Nephron (organoid): ENCODE measurements around the gene MCL1.
A peak's percentile ranks its signal among the peaks of the same experiment; 100 is the strongest.
"Not testable (repeated sequence)": the region's sequence is repeated elsewhere in the genome, so short reads cannot be mapped to it uniquely, and the experiment has no call there.

Experiments used
- H3K27ac Mint-ChIP-seq, 3 experiments: 2 replicates each; pipeline ENCODE4 v1.8.0; 2020; ENCODE audit warnings: mixed read lengths in 3 of 3, mild to moderate bottlenecking in 2 of 3, moderate library complexity in 1 of 3
- H3K27me3 Mint-ChIP-seq: 2 replicates; pipeline ENCODE4 v1.8.0; 2021; ENCODE audit warnings: low read depth, mild to moderate bottlenecking, moderate library complexity, mixed read lengths
- H3K36me3 Mint-ChIP-seq: 2 replicates; pipeline ENCODE4 v1.8.0; 2020; ENCODE audit warnings: low read depth, mixed read lengths
- H3K4me1 Mint-ChIP-seq: 2 replicates; pipeline ENCODE4 v1.8.0; 2020; ENCODE audit warnings: mixed read lengths
- H3K4me3 Mint-ChIP-seq, 3 experiments: 2 replicates each; pipeline ENCODE4 v1.8.0; 2020; ENCODE audit warnings: mild to moderate bottlenecking in 3 of 3, mixed read lengths in 3 of 3, moderate library complexity in 2 of 3
- H3K9me3 Mint-ChIP-seq: 2 replicates; pipeline ENCODE4 v1.8.0; 2020; ENCODE audit warnings: mixed read lengths
- TF ChIP-seq, protein P1 (sequence below), 3 experiments: fragments of 200-600 bp; sonication (generic); IDR thresholded peaks; one replicate each; pipeline ENCODE4 v1.5.0; 2021; ENCODE audit warnings: antibody characterized with exemption in 3 of 3; ENCODE audit not compliant: unreplicated experiment in 3 of 3

The MCL1 gene

GRCh38 chr1:150582371-150582770 lies 3.0 kb upstream of the MCL1 start:
- peaks cover 25% of the 10 kb centered on the region for H3K36me3 Mint-ChIP-seq
- peaks cover 17% of the 10 kb centered on the region for H3K4me1 Mint-ChIP-seq
- H3K4me3 Mint-ChIP-seq: no peak overlapping the region
- TF ChIP-seq, protein P1, sequence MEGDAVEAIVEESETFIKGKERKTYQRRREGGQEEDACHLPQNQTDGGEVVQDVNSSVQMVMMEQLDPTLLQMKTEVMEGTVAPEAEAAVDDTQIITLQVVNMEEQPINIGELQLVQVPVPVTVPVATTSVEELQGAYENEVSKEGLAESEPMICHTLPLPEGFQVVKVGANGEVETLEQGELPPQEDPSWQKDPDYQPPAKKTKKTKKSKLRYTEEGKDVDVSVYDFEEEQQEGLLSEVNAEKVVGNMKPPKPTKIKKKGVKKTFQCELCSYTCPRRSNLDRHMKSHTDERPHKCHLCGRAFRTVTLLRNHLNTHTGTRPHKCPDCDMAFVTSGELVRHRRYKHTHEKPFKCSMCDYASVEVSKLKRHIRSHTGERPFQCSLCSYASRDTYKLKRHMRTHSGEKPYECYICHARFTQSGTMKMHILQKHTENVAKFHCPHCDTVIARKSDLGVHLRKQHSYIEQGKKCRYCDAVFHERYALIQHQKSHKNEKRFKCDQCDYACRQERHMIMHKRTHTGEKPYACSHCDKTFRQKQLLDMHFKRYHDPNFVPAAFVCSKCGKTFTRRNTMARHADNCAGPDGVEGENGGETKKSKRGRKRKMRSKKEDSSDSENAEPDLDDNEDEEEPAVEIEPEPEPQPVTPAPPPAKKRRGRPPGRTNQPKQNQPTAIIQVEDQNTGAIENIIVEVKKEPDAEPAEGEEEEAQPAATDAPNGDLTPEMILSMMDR (IDR thresholded peaks at IDR 0.05; ENCODE audit: unreplicated experiment in 3 of 3): no peak
- no peaks in the 10 kb centered on the region for H3K27me3 Mint-ChIP-seq
- H3K27ac Mint-ChIP-seq: peak overlapping the region in 1 of 3 experiments; percentile 24
- H3K9me3 Mint-ChIP-seq: no peaks in the 10 kb centered on the region

GRCh38 chr1:150581962-150582361 lies 2.6 kb upstream of the MCL1 start:
- peaks cover 21% of the 10 kb centered on the region for H3K4me1 Mint-ChIP-seq
- not testable (repeated sequence) for H3K9me3 Mint-ChIP-seq, H3K4me3 Mint-ChIP-seq, H3K27me3 Mint-ChIP-seq, H3K27ac Mint-ChIP-seq
- H3K36me3 Mint-ChIP-seq: peaks cover 29% of the 10 kb centered on the region

- H3K4me1 Mint-ChIP-seq: peaks cover 26% of the 10 kb centered on the region
- peaks cover 33% of the 10 kb centered on the region for H3K36me3 Mint-ChIP-seq
Observed at GRCh38 chr1:150581437-150581836, 2.0 kb upstream of the MCL1 start.

DNA sequence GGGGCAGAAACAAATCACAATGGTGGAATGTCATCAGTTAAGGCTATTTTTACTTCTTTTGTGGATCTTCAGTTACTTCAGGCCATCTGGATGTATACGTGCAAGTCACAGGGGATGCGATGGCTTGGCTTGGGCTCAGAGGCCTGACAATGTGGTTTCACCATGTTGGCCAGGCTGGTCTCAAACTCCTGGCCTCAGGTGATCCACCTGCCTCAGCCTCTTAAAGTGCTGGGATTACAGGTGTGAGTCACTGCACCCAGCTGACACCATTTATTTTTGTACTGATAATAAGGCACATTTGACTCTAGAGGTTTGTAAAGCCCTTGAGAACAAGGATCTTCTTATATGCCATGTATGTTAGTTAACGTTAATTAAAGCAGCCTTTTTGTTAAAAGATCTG lies 1.6 kb upstream of the MCL1 start:
- H3K4me3 Mint-ChIP-seq: peak overlapping the region; percentile 90 to 98 (median 95)

More at GRCh38 chr1:150581437-150581836, 2.0 kb upstream of the MCL1 start:
- H3K27me3 Mint-ChIP-seq, H3K9me3 Mint-ChIP-seq, H3K4me3 Mint-ChIP-seq, H3K27ac Mint-ChIP-seq: not testable (repeated sequence)

GRCh38 chr1:150579945-150580642 lies 684 bp upstream of the MCL1 start:
- TF ChIP-seq, protein P1 (IDR thresholded peaks at IDR 0.05; ENCODE audit: unreplicated experiment in 3 of 3): no peak
- H3K27me3 Mint-ChIP-seq: no peaks in the 10 kb centered on the region
- peak overlapping the region; percentile 90 to 98 (median 95) for H3K4me3 Mint-ChIP-seq
- peaks cover 44% of the 10 kb centered on the region for H3K36me3 Mint-ChIP-seq
- no peaks in the 10 kb centered on the region for H3K9me3 Mint-ChIP-seq
- peaks cover 40% of the 10 kb centered on the region for H3K4me1 Mint-ChIP-seq
- H3K27ac Mint-ChIP-seq: peak overlapping the region; percentile 96 to 100 (median 99)

More for the DNA sequence above, 1.6 kb upstream of the MCL1 start:
- H3K27me3 Mint-ChIP-seq, H3K9me3 Mint-ChIP-seq: not testable (repeated sequence)
- peaks cover 31% of the 10 kb centered on the region for H3K4me1 Mint-ChIP-seq
- peaks cover 38% of the 10 kb centered on the region for H3K36me3 Mint-ChIP-seq
- H3K27ac Mint-ChIP-seq: peak overlapping the region; percentile 96 to 100 (median 99)

DNA sequence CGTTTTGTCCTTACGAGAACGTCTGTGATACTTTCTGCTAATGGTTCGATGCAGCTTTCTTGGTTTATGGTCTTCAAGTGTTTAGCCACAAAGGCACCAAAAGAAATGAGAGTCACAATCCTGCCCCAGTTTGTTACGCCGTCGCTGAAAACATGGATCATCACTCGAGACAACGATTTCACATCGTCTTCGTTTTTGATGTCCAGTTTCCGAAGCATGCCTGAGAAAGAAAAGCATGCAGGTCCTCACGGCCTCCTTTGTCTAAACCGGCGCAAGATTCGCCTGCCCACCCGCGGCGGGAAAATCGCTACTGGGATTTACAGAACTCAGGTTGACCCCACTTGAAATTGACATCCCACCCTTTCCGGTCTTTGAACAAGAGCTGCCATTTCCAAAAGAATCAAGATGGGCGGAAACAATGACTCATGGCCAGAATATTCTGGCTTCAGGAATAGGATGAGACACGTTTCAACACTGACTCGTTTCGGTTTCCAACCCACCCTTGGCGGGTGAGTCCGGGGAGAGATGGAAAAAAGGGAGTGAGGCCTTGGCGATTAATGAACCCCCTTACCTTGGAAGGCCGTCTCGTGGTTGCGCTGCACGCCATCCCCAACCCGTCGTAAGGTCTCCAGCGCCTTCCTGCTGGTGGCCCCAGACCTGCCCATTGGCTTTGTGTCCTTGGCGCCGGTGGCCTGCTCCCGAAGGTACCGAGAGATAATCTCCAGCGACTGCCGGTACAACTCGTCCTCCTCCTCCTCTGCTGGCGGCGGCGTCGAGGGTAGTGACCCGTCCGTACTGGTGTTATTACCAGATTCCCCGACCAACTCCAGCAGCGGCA lies 919 bp downstream of the MCL1 start:
- Mint-ChIP-seq H3K36me3 (peaks cover 57% of the 10 kb centered on the region), H3K4me3 (peak overlapping the region; percentile 95 to 98 (median 97)), H3K9me3 (no peaks in the 10 kb centered on the region), H3K4me1 (peaks cover 48% of the 10 kb centered on the region), H3K27me3 (no peaks in the 10 kb centered on the region), H3K27ac (peak overlapping the region; percentile 96 to 99 (median 99))
- TF ChIP-seq, protein P1 (IDR thresholded peaks at IDR 0.05; ENCODE audit: unreplicated experiment in 3 of 3): no peak

DNA sequence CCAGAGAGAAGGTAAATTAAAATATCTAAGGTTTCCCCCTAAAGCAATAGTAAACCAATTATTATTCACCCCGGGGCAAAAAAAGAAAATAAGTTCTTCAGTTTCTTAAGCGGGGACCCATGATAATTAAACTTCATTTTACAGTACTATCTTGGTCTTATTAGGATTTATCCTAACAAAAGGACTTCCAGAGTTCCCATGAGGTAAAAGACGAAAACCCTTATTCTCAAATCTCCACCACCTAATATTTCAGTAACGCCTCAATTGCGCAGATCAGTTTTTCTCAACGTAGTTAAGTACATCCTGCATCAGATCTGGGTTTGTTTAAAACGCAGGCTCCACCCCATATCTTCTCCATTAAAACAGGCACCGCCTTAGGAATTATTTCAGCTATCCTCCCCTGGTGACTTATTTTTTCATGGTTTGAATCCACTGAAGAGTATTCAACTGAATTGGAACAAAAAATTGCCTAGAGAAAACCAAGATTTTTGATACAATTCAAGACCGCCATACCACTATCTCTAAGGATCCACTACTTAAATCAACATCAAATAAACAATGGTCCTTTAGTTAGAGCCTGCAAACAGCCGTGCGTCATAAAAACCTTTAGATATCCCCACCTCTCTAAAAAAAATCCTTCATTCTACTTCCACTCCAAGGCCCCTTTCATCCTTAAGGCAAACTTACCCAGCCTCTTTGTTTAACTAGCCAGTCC lies 1.7 kb downstream of the MCL1 start:
- Mint-ChIP-seq H3K27ac (peak overlapping the region; percentile 96 to 99 (median 99)), H3K9me3 (no peaks in the 10 kb centered on the region), H3K27me3 (no peaks in the 10 kb centered on the region), H3K4me1 (peaks cover 48% of the 10 kb centered on the region), H3K36me3 (peaks cover 65% of the 10 kb centered on the region), H3K4me3 (peak overlapping the region; percentile 95 to 98 (median 97))
- TF ChIP-seq, protein P1 (IDR thresholded peaks at IDR 0.05; ENCODE audit: unreplicated experiment in 3 of 3): no peak
